Fibroblast of the aortic adventitia (primary cell): ENCODE data around the gene MAN2A1. TPM values are rescaled to one million over a fixed set of nuclear protein-coding genes. Genes with fewer than 3 reads are reported as not detected.

Experiments
- DNase-seq: peaks from one replicate; pipeline ENCODE4 v3.0.0-alpha.2; 2010; ENCODE audit warnings: low read depth
- H3K4me3 ChIP-seq: 2 replicates; pipeline ENCODE4 v1.5.1; 2011; ENCODE audit warnings: low read depth, mild to moderate bottlenecking, control low read depth, low read length, moderate library complexity
- CTCF ChIP-seq: IDR thresholded peaks from 2 replicates; pipeline ENCODE4 v1.5.1; 2011; ENCODE audit warnings: mild to moderate bottlenecking, low read length, control low read depth, inconsistent platforms; ENCODE audit not compliant: insufficient read depth
- total RNA-seq: library from RNA; depleted of rRNA; stranded (reverse); fragments of >200 nt; gene quantifications from 2 replicates; pipeline ENCODE4 v1.2.3, GENCODE V29; 2012; ENCODE audit warnings: low replicate concordance

The MAN2A1 gene
- total RNA-seq, 1 donor: 62.3 TPM

DNA sequence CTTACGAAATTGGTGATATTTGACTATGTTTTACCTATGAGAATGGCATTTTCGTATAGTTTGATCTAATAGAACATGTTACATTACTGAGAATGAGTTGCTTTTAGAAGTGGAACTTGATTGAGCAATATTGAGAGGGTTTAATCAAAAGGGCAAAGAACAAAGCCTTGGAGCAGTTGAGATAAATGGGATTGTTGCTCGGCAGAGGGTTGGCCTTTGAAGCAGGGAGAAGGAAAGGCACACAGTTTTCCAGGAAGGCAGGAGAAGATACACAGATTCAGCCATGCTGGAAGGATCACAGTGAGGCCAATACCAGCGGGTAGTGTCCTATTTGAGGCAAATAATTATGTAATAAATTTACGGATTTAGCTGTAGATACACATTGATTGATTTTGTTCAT lies 19.5 kb downstream of the MAN2A1 start:
- no peak for DNase-seq
- H3K4me3 ChIP-seq: no peak overlapping the region
- no peak for TF ChIP-seq CTCF

DNA sequence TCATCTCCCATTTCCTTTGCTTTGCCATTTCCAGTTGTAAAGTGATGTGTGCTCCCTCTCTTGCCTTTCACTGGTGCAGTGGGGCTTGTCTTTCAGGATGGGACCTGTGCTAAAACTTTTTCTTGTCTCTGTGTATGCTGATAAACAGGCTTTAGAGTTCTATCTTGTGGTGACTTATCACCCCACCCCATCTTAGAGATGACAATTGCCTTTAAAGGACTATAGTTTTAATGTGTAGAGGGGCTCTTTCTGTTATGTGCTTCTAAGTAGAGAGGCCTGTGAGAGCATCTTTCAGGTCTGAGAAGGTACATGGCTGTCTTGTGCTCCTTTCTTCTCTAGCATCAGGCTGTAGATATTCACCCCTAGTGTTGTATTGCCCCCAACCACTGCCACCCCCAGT lies 21.9 kb downstream of the MAN2A1 start:
- no peak overlapping the region for H3K4me3 ChIP-seq
- DNase-seq: no peak
- TF ChIP-seq CTCF: no peak

DNA sequence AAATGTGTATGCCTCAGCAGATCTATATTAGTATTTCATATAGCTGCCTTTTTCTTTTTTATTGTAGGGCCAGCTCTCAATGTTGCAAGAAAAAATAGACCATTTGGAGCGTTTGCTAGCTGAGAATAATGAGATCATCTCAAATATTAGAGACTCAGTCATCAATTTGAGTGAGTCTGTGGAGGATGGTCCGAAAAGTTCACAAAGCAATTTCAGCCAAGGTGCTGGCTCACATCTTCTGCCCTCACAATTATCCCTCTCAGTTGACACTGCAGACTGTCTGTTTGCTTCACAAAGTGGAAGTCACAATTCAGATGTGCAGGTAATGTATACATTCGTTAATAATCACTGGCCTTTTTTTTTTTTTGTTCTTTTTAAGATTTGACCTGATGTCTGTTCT lies 23.7 kb downstream of the MAN2A1 start:
- H3K4me3 ChIP-seq: no peak overlapping the region
- no peak for TF ChIP-seq CTCF
- DNase-seq: no peak

DNA sequence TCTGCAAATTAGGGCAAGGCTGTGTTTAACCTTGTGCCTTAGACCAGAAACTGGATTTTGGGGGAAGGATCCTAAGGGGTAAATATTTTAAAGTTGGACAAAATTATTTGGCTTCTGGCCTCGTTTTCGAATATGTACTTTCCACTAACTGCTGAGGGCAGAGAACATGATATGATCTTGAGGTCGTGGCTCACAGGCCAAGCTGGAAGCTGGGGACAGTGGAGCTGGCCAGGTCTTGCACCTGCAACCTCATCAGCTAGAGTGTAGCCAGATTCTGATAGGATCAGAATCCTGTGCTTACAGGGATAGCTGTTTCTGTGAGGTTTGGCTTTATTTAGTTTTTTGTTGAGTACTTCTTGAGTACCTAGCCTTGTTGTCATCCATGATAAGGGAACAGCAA lies 24.9 kb downstream of the MAN2A1 start:
- no peak for TF ChIP-seq CTCF
- no peak overlapping the region for H3K4me3 ChIP-seq
- DNase-seq: no peak

GRCh38 chr5:109718216-109718615 lies 28.5 kb downstream of the MAN2A1 start:
- no peak for TF ChIP-seq CTCF
- DNase-seq: no peak
- H3K4me3 ChIP-seq: no peak overlapping the region

GRCh38 chr5:109718632-109719031 lies 28.9 kb downstream of the MAN2A1 start:
- no peak for DNase-seq
- TF ChIP-seq CTCF: no peak
- H3K4me3 ChIP-seq: no peak overlapping the region

GRCh38 chr5:109719978-109720377 lies 30.3 kb downstream of the MAN2A1 start:
- H3K4me3 ChIP-seq: no peak overlapping the region

More at GRCh38 chr5:109719978-109720377, 30.3 kb downstream of the MAN2A1 start:
- DNase-seq: no peak
- TF ChIP-seq CTCF: no peak
